Motor neuron (in vitro differentiated cells): ENCODE results near the gene SPN. TPM values are rescaled to one million over a fixed set of nuclear protein-coding genes. Genes with fewer than 3 reads are reported as not detected.
"Not testable (repeated sequence)": the region's sequence is repeated elsewhere in the genome, so short reads cannot be mapped to it uniquely, and the experiment has no call there.

Experiments
- ATAC-seq, 8 experiments: fragments of 200-7000 bp; cut with Tn5 transposase; replicated peaks in 6 of 8; 2 replicates each; pipeline ENCODE4 v1.8.0; 2021; ENCODE audit warnings: mild to moderate bottlenecking in 8 of 8, moderate library complexity in 8 of 8
- H3K27ac ChIP-seq, 2 donors: fragments of 250-450 bp; sonication (Bioruptor Pico); 2 replicates each; pipeline ENCODE4 v1.9.0; 2021; ENCODE audit warnings: antibody characterized with exemption in 2 of 2, mild to moderate bottlenecking in 2 of 2, moderate library complexity in 1 of 2
- H3K4me1 ChIP-seq, 2 donors: fragments of 250-450 bp; sonication (Bioruptor Pico); replicated peaks in 1 of 2; 2 replicates each; pipeline ENCODE4 v1.6.1; 2021; ENCODE audit warnings: antibody characterized with exemption in 2 of 2, mild to moderate bottlenecking in 2 of 2, moderate library complexity in 1 of 2
- H3K4me3 ChIP-seq, 5 donors: fragments of 250-450 bp; sonication (Bioruptor Pico); 2 replicates each; pipeline ENCODE4 v1.9.0; 2021; ENCODE audit warnings: antibody characterized with exemption in 5 of 5, mild to moderate bottlenecking in 5 of 5, moderate library complexity in 4 of 5
- WGBS, 10 experiments: fragments of 450-650 bp; shearing (Covaris generic); methylation state at CpG; one replicate each; pipeline ENCODE4 v1.0.0; 2022; 5-methylcytosine and 5-hydroxymethylcytosine counted together
- in situ Hi-C, 9 experiments: fragments of 400-800 bp; cut with MboI; loops; one replicate each; pipeline ENCODE4 v1.15.0; 2021; ENCODE audit warnings: low sequenced_read_pairs in 9 of 9, low pct_unique_long_range_greater_than_20kb in 2 of 9; ENCODE audit not compliant: unreplicated experiment in 9 of 9
- total RNA-seq, 8 experiments: library from RNA; unstranded; fragments of 300-600 nt; gene quantifications; 2 replicates each; pipeline versions ENCODE4 v1.2.3 to v1.2.4, GENCODE V29; 2022

Gene SPN
- total RNA-seq, 8 experiments from 2014 or later = 0.07 to 1.1 (median 0.35) TPM

DNA sequence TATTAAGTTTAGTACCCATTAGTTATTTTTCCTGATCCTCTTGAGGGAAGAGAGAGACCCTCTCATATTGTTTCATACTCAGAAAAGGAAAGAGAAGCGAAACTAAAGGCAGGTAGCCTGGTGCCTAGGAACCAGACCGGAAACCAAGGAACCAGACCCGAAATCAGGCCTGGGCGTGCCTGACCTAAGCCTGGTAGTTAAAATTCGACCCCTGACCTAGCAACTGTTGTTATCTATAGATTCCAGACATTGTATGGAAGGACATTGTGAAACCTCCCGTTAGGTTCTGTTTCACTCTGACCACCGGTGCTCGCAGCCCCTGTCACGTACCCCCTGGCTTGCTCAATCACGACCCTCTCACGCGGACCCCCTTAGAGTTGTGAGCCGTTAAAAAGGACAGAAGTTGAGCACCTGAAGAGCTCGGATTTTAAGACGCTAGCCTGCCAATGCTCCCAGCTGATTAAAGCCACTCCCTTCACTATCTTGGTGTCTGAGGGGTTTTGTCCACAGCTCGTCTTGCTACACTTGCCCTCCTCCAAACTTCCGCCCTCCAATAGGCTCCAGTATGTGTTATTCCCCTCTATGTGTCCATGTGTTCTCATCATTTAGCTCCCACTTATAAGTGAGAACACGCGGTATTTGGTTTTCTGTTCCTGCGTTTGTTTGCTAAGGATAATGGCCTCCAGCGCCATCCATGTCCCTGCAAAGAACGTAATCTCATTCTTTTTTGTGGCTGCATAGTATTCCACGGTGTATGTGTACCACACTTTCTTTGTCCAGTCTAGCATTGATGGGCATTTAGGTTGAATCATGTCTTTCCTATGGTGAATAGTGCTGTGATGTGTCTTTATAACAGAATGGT, 26.7 kb downstream of the SPN start:
- ATAC-seq, H3K4me1 ChIP-seq, H3K27ac ChIP-seq, in situ Hi-C loops, H3K4me3 ChIP-seq: not testable (repeated sequence)
- WGBS, 10 experiments = 80 to 100% (median 95%) methylated on average over 1 to 18 of the region's 23 CpGs; no CpG with 5 or more reads in 1 of the 10 experiments

DNA sequence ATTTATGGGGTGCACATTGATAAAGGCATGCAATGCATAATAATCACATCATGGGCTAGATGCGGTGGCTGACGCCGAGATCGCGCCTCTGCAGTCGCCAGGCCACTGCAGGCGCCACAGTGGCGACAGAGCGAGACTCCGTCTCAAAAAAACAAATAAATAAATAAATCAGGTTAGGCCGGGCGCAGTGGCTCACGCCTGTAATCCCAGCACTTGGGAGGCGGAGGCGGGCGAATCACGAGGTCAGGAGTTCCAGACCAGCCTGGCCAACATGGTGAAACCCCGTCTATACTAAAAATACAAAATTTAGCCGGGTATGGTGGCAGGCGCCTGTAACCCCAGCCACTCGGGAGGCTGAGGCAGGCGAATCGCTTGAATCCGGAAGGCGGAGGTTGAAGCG, 29.6 kb downstream of the SPN start:
- WGBS, 10 experiments = 91 to 100% (median 98%) methylated on average over 5 to 18 of the region's 26 CpGs; no CpG with 5 or more reads in 3 of the 10 experiments
- ATAC-seq, H3K4me3 ChIP-seq, H3K27ac ChIP-seq, in situ Hi-C loops, H3K4me1 ChIP-seq: not testable (repeated sequence)

DNA sequence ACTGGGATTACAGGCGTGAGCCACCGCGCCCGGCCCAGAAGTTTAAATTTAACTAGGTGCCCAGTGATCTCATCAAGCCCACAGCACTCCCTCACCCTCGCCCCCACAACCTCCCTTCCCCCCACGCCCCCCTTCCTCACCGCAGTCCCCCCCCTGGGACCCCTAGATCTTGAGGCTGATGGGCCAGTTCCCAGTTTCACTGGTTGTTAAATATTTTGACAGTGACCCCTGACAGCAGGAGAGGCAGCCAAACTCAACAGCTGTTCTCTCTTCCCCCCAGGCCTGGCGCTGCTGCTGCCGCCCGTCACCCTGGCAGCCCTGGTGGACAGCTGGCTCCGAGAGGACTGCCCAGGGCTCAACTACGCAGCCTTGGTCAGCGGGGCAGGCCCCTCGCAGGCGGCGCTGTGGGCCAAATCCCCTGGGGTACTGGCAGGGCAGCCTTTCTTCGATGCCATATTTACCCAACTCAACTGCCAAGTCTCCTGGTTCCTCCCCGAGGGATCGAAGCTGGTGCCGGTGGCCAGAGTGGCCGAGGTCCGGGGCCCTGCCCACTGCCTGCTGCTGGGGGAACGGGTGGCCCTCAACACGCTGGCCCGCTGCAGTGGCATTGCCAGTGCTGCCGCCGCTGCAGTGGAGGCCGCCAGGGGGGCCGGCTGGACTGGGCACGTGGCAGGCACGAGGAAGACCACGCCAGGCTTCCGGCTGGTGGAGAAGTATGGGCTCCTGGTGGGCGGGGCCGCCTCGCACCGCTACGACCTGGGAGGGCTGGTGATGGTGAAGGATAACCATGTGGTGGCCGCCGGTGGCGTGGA, 31.5 kb downstream of the SPN start:
- no peak overlapping the region for H3K4me3 ChIP-seq
- WGBS, 10 experiments = 90% methylated on average over 2 of the region's 41 CpGs; no CpG with 5 or more reads in 9 of the 10 experiments
- no peak overlapping the region for H3K27ac ChIP-seq
- no peaks in the 10 kb centered on the region for H3K4me1 ChIP-seq
- in situ Hi-C loops = no loop called here
- no peak for ATAC-seq

DNA sequence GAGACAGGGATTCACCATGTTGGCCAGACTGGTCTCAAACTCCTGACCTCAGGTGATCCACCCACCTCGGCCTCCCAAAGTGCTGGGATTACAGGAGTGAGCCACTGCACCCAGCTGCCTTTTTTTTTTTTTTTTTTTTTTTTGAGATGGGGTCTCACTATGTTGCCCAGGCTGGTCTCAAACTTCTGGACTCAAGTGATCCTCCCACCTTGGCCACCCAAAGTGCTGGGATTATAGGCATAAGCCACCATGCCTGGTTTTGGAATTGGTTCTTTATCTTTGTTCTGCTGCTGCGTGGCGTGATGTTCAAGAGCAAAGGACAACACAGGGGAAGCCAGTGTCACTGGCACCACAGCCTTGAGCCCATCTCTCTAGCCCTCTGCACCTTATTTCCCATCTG, 32.6 kb downstream of the SPN start:
- H3K4me3 ChIP-seq, H3K27ac ChIP-seq, ATAC-seq, H3K4me1 ChIP-seq, in situ Hi-C loops: not testable (repeated sequence)
- WGBS, 10 experiments = 96 to 100% (median 100%) methylated on average over 1 to 3 of the region's 3 CpGs; no CpG with 5 or more reads in 6 of the 10 experiments

DNA sequence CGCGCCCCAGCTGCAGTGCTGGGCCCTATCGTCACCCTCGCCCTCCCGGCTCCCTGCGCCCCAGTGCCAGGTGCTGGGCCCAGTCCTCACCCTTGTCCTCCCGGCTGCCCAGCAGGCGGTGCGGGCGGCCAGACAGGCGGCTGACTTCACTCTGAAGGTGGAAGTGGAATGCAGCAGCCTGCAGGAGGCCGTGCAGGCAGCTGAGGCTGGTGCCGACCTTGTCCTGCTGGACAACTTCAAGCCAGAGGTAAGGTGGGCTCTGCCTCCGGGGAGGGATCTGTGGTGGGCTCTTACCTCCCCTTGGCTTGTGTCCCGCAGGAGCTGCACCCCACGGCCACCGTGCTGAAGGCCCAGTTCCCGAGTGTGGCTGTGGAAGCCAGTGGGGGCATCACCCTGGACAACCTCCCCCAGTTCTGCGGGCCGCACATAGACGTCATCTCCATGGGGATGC, 33.9 kb downstream of the SPN start:
- ATAC-seq = no peak
- in situ Hi-C loops = no loop called here
- Histone ChIP-seq H3K4me3 (no peak overlapping the region), H3K4me1 (peaks cover 4 to 5% of the 10 kb centered on the region in 2 donors), H3K27ac (no peak overlapping the region)
- 0 to 100% (median 97%) methylated on average over 1 to 4 of the region's 21 CpGs; no CpG with 5 or more reads in 6 of the 10 experiments for WGBS, 10 experiments

DNA sequence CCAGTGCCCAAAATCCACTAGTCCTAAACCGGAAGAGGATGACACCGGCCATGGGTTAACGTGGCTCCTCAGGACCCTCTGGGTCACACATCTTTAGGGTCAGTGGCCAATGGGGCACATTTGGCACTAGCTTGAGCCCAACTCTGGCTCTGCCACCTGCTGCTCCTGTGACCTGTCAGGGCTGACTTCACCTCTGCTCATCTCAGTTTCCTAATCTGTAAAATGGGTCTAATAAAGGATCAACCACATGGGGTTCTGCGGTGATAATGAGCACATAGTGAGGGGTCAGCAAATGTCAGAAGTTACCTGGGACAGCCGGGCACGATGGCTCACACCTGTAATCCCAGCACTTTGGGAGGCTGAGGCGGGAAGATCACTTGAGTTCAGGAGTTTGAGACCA, 34.3 kb downstream of the SPN start:
- WGBS, 10 experiments = 60 to 100% (median 95%) methylated on average over 1 to 5 of the region's 7 CpGs; no CpG with 5 or more reads in 6 of the 10 experiments
- Histone ChIP-seq H3K4me1 (peaks cover 9 to 10% of the 10 kb centered on the region in 2 donors), H3K27ac (no peak overlapping the region), H3K4me3 (no peak overlapping the region)
- ATAC-seq = no peak
- in situ Hi-C loops = no loop called here

DNA sequence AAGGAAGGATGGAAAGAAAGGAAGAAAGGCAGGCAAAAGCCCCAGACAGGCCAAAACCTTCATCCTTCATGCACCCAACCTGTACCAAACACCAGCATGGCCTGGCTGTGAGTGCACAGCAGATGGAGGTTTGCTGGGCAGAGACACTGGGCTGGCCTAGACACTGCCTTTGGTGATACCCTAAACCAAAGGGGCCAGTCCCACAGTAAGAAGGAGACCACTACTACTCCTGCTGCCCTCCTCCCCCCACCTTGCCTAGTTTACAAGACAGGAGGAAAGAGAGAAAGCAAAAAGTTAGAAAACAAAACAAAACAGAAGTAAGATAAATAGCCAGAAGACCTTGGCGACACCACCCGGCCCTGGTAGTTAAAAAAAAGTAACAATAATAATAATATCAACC, 35.0 kb downstream of the SPN start:
- peaks cover 12 to 14% of the 10 kb centered on the region in 2 donors for H3K4me1 ChIP-seq
- WGBS, 10 experiments = 0 to 100% (median 86%) methylated on average over 2 of the region's 2 CpGs; no CpG with 5 or more reads in 5 of the 10 experiments
- no peak for ATAC-seq
- in situ Hi-C loops = no loop called here
- no peak overlapping the region for H3K4me3 ChIP-seq
- no peak overlapping the region for H3K27ac ChIP-seq

DNA sequence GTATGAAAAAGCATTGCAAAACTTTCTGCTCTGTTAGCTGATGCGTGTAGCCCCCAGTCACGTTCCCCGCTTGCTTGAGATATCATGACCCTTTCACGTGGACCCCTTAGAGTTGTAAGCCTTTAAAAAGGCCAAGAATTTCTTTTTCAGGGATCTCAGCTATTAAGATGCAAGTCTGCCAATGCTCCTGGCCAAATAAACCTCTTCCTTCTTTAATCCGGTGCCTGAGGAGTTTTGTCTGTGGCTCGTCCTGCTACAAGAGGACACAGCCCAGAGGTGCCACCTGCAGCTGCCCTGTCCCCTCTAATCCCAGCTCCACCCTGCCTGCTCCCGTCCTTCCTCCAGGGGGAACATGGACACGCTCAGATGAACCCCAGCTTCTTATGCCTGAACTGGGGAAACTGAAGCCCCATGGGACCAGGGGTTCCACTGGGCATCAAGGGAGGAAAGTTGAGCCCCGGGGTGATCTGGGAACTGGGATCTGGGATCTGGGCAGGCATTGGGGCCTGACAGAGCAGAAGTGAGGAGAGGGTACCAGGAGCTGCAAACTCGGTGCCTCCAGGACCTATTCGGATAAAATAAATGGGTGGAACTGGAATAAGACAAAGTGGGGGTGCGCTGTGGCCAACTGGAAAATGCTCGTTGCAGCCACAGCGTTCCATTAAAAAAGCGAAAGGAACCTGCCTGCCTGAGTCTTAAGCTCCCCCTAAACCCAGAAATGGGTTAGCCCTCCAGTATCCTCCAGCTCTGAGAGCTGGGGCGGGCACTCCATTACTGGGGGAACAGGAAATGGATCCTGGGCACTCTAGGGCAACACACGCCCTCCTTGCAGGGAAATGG, 35.7 kb downstream of the SPN start:
- Histone ChIP-seq H3K4me1 (peaks cover 12 to 14% of the 10 kb centered on the region in 2 donors), H3K27ac (no peak overlapping the region), H3K4me3 (no peak overlapping the region)
- WGBS, 10 experiments = 43 to 100% (median 90%) methylated on average over 4 to 14 of the region's 17 CpGs
- in situ Hi-C loops = no loop called here
- peak in 2 of 8 experiments; percentile 4 to 6 for ATAC-seq

DNA sequence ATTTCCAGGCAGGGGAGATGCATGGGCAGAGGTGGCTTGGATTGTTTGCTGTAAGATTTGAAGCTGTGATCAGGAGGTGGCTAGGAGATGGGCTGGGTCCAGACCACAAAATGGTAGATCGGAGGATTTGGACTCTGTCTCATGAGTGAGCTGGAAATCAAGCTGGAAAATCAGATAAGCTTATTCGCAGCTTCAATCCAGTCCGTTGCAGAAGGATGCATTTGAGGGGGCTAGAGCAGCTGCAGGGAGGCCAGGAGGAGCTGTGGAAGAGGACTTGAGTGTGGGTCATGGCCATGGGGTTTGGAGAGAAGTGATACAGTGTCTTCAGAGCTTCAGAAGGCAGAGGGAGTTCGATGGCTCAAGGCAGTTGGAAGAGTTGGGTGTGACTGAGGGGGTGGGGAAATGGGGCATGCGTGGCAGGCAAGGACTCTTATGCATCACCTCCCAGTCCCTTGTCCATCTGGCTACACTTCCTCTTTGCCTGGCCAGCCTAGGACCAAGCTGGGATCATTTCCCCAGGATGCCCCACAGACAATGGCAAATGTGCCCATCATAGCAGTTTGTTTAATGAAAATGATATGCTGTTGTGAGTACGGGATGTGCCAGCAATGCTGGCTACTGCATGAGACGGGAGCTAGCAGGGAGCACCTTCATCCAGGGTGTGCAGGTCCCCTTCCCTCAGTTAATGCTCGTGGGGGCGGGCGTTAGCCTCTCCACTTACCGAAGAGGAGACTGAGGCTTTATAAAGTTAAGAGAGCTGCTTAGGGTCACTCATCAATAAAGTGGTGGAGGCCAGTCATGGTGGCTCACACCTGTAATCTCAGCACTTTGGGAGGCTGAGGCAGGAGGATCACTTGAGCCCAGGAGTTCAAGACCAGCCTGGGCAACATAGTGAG, 36.5 kb downstream of the SPN start:
- ATAC-seq = peak in 3 of 8 experiments; percentile 26 to 70 (median 65)
- in situ Hi-C loops = loop anchor here in 1 of 9 experiments (10.0 to 25.0 kb wide), 2 partner anchors 105 to 338 kb away; partner anchors contain the start of genes MAZ and TLCD3B
- no peak overlapping the region for H3K27ac ChIP-seq
- 50 to 100% (median 90%) methylated on average over 1 to 6 of the region's 11 CpGs; no CpG with 5 or more reads in 1 of the 10 experiments for WGBS, 10 experiments
- H3K4me1 ChIP-seq = peaks cover 12 to 14% of the 10 kb centered on the region in 2 donors
- H3K4me3 ChIP-seq = no peak overlapping the region

DNA sequence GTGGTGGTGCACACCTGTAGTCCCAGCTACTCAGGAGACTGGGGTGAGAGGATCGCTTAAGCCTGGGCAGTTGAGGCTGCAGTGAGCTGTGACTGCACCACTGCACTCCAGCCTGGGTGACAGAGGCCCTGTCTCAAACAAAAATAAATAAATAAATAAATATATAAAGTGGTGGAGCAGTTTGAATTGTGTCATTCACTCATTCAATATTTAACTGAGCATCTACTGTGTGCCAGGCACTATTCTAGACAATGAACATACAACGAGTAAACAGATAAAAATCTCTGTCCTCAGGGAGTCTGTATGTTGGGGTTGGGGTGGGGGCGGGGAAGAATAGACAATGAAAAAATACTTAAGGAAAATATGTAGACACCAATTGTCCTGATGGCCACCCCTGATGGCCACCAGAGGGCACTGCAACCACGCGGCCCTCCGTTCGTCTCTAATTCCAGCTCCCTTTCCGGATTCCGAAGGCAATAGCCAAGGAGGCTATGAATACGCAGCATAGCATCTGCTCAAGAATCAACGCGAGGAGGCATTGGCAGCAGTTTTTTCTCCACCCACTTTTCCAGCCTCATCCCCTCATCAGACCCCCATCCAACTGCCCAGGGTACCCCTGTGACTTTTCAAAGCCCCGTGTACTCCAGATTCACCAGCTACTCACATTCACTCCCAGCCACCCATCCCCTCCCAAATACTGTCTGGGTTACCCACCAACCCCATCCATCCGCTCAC, 37.4 kb downstream of the SPN start:
- Histone ChIP-seq H3K4me3 (no peak overlapping the region), H3K4me1 (peaks cover 12 to 14% of the 10 kb centered on the region in 2 donors), H3K27ac (no peak overlapping the region)
- ATAC-seq = peak in 3 of 8 experiments; percentile 86 to 92 (median 91)
- 20 to 85% (median 68%) methylated on average over 1 to 6 of the region's 14 CpGs; no CpG with 5 or more reads in 5 of the 10 experiments for WGBS, 10 experiments
- in situ Hi-C loops = loop anchor here in 1 of 9 experiments (10.0 to 25.0 kb wide), 2 partner anchors 104 to 337 kb away; partner anchors contain the start of genes MAZ and TLCD3B

DNA sequence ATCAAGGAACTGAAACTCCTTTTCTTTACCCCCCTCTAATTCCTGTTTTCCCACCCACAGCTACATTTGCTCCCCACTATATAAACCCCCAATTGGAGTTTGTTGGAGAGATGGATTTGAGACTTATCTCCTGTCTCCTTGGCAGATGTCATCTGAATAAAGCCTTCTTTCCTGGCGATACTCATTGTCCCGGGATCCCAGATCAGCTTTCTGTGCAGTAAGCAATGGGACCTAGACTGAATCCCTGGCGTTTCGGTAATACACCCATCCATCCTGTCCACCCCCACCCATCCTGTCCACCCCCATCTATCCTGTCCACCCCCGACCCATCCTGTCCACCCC, 38.1 kb downstream of the SPN start:
- Histone ChIP-seq H3K4me3 (no peak overlapping the region), H3K27ac (no peak overlapping the region), H3K4me1 (peaks cover 12 to 14% of the 10 kb centered on the region in 2 donors)
- WGBS, 10 experiments = 40 to 92% methylated on average over 1 to 2 of the region's 5 CpGs; no CpG with 5 or more reads in 8 of the 10 experiments
- in situ Hi-C loops = loop anchor here in 1 of 9 experiments (10.0 to 25.0 kb wide), 2 partner anchors 104 to 336 kb away; partner anchors contain the start of genes MAZ and TLCD3B
- ATAC-seq = no peak
